ENCODE measurements around the gene STN1. TPM values are rescaled to one million over a fixed set of nuclear protein-coding genes. Genes with fewer than 3 reads are reported as not detected.

The STN1 gene
- total RNA-seq, 1 donor, result 34.9 TPM

DNA sequence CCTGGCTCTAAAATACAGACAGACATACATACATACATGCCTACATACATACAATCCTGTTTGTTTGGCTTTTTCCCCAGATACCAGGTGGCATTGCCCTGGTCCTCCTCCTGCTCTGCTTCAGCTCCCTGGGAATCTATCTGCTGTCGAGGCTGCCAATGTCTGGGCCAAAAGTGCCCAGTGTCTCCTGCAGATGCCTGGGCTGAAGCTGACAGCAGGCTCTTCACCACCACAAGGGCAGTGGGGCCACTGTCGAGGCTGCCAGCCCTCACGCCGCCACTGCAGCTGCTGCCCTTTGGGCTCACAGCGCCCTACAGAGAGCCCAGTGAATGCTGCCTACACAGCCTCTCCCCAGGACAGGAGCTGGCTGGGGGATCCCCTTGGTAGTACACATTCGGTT, 18.0 kb upstream of the STN1 start:
- TF ChIP-seq, protein P1, sequence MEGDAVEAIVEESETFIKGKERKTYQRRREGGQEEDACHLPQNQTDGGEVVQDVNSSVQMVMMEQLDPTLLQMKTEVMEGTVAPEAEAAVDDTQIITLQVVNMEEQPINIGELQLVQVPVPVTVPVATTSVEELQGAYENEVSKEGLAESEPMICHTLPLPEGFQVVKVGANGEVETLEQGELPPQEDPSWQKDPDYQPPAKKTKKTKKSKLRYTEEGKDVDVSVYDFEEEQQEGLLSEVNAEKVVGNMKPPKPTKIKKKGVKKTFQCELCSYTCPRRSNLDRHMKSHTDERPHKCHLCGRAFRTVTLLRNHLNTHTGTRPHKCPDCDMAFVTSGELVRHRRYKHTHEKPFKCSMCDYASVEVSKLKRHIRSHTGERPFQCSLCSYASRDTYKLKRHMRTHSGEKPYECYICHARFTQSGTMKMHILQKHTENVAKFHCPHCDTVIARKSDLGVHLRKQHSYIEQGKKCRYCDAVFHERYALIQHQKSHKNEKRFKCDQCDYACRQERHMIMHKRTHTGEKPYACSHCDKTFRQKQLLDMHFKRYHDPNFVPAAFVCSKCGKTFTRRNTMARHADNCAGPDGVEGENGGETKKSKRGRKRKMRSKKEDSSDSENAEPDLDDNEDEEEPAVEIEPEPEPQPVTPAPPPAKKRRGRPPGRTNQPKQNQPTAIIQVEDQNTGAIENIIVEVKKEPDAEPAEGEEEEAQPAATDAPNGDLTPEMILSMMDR (IDR thresholded peaks at IDR 0.05; ENCODE audit: insufficient read depth, low read length), result no peak
- H3K4me3 ChIP-seq (ENCODE audit: low read depth, low read length), result no peak overlapping the region
- no peak for DNase-seq (ENCODE audit: low read depth)

DNA sequence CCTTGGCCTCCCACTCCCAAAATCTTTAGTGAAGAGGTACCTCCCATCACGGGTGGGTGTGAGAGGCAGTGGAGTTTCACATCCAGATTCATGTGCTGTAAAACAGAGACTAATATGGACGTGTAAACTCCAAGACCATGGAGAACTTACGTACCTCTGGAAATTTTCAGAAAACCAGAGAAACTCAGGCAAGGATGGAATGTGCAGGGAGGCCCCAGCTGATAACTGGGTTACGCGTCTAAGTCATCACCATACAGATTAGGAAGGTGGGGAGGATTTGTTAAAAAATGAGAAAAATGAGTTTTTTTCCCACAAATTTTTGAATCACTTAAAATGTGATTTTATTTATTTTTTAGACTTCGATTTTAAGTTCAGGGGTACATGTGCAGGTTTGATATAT, 16.3 kb upstream of the STN1 start:
- H3K4me3 ChIP-seq (ENCODE audit: low read depth, low read length), result no peak overlapping the region
- TF ChIP-seq, protein P1 (IDR thresholded peaks at IDR 0.05; ENCODE audit: insufficient read depth, low read length), result no peak
- no peak for DNase-seq (ENCODE audit: low read depth)

DNA sequence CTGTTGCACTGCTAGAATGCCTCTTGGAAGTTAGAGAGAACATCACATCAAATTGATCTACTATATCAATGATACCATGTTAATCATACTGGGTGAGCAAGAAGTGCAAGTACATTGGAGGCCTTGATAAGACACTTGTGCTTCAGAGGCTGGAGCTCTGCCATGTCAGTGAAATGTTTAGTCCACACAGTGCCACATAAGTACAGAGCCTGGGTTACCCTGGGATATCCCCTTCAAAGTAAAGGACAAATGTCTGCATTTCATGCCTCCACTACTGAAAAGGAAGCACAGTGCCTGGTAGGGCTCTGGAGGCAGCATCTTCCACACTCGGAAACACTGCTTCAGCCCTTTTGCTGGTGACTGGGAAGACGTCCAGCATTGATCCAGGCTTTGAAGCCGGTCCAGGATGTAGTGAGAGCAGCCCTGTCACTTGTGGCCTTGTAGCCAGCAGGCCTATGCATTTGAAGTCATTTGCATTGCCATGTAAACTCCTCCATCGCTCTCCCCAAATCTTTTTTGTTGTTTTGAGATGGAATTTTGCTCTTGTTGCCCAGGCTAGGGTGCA, 15.7 kb upstream of the STN1 start:
- TF ChIP-seq, protein P1 (IDR thresholded peaks at IDR 0.05; ENCODE audit: insufficient read depth, low read length), result no peak
- DNase-seq (ENCODE audit: low read depth), result no peak
- H3K4me3 ChIP-seq (ENCODE audit: low read depth, low read length), result no peak overlapping the region

DNA sequence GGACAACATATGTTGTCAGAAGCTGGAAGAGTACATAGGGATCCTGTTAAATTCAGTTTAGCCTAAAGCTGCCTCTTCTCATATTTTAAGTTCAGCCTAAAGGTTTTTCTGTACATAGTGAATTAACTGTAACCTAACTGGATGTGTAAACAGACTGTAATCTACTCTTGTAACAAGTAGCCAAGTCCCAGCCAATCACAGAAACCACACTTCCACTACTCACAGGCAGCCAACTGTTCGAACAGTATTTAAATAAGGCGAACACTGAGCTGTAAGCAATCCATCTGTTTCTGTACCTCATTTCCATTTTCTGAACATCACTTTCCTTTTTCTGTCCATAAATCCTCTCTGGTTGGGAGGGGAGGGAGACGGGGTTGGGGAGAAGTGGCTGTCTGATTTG, 15.0 kb upstream of the STN1 start:
- DNase-seq (ENCODE audit: low read depth), result no peak
- TF ChIP-seq, protein P1 (IDR thresholded peaks at IDR 0.05; ENCODE audit: insufficient read depth, low read length), result no peak
- no peak overlapping the region for H3K4me3 ChIP-seq (ENCODE audit: low read depth, low read length)

DNA sequence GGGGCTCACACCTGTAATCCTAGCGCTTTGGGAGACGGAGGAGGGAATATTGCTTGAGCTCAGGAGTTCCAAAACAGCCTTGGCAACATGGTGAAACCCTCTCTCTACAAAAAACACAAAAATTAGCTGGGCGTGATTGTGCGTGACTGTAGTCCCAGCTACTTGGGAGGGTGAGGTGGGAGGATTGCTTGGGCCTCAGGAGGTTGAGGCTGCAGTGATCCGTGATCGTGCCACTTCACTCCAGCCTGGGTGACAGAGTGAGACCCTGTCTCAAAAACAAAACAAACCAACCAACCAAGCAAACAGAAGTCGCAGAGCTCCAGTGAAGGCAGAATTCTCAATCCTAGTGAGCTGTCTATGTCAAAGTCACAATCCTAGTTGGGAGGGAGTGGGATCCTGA, 14.3 kb upstream of the STN1 start:
- H3K4me3 ChIP-seq (ENCODE audit: low read depth, low read length), result no peak overlapping the region
- TF ChIP-seq, protein P1 (IDR thresholded peaks at IDR 0.05; ENCODE audit: insufficient read depth, low read length), result no peak
- no peak for DNase-seq (ENCODE audit: low read depth)

DNA sequence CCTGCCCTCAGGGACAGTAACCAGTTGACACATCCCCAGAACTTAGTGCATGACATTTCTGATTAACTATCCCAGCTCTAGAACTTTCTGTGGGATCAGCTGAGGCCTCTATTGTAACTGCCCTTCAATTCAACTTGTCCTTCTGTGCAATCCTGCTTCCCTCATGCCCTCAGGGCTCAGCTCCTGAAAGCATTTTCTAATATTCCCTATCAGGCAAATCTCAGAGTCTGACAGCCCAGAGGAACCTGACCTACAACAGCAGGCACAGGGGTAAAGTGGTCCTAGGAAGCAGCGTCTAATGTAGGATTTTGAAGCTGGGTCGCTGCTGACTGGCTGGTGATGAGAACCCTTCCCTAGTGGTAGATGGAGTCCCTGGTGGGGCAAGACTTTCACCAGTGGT, 13.6 kb upstream of the STN1 start:
- DNase-seq (ENCODE audit: low read depth), result no peak
- H3K4me3 ChIP-seq (ENCODE audit: low read depth, low read length), result no peak overlapping the region
- TF ChIP-seq, protein P1 (IDR thresholded peaks at IDR 0.05; ENCODE audit: insufficient read depth, low read length), result no peak

DNA sequence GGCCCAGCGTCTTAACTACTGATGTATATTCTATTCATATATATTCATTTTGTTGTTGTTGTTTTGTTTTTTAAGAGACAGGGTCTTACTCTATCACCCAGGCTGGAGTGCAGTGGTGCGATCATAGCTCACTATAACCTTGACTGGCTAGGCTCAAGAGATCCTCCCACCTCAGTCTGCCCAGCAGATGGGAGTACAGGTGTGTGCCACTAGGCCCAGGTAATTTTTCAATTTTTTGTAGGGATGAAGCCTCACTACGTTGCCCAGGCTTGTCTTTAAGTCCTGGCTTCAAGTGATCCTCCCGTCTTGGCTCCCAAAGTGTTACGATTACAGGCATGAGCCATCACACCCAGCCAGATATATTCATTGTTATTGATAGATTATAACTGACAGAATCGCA, 12.9 kb upstream of the STN1 start:
- H3K4me3 ChIP-seq (ENCODE audit: low read depth, low read length), result no peak overlapping the region
- DNase-seq (ENCODE audit: low read depth), result no peak
- TF ChIP-seq, protein P1 (IDR thresholded peaks at IDR 0.05; ENCODE audit: insufficient read depth, low read length), result no peak

Measured in fibroblast of the aortic adventitia (primary cell).